GM13977 (cell line): Measurements from ENCODE around the gene SERPINA4.

ENCODE experiments used
- DNase-seq: peaks from one replicate; pipeline ENCODE4 v3.0.0; 2012; ENCODE audit warnings: low spot score
- CTCF ChIP-seq: IDR thresholded peaks from 2 replicates; pipeline ENCODE4 v1.5.1; 2012; ENCODE audit warnings: mild to moderate bottlenecking, control low read depth; ENCODE audit not compliant: insufficient read depth; ENCODE audit errors: extremely low read depth, missing control alignments
- in situ Hi-C: fragments of 300-500 bp; cut with MboI; formaldehyde crosslinking; loops from one replicate; pipeline ENCODE4 v1.12.0; 2022; ENCODE audit warnings: low sequenced_read_pairs, low pct_unique_long_range_greater_than_20kb, mixed read lengths, inconsistent platforms; ENCODE audit not compliant: unreplicated experiment

Gene SERPINA4

GRCh38 chr14:94547726-94548125 lies 13.5 kb upstream of the SERPINA4 start:
- in situ Hi-C loops: no loop called here
- DNase-seq: no peak
- TF ChIP-seq CTCF: no peak

- in situ Hi-C loops: no loop called here
- no peak for TF ChIP-seq CTCF
- no peak for DNase-seq
Measured at GRCh38 chr14:94548131-94548998, 12.9 kb upstream of the SERPINA4 start.

GRCh38 chr14:94548999-94549985 lies 11.9 kb upstream of the SERPINA4 start:
- DNase-seq: peak; percentile 68
- in situ Hi-C loops: no loop called here

GRCh38 chr14:94550041-94550440 lies 11.2 kb upstream of the SERPINA4 start:
- DNase-seq: no peak
- in situ Hi-C loops: no loop called here
- no peak for TF ChIP-seq CTCF

More at GRCh38 chr14:94548999-94549985, 11.9 kb upstream of the SERPINA4 start:
- TF ChIP-seq CTCF: peak; percentile 90

- no peak for DNase-seq
- in situ Hi-C loops: no loop called here
- no peak for TF ChIP-seq CTCF
Measured at GRCh38 chr14:94555991-94556390, 5.3 kb upstream of the SERPINA4 start.

GRCh38 chr14:94557327-94557726 lies 3.9 kb upstream of the SERPINA4 start:
- TF ChIP-seq CTCF: no peak
- in situ Hi-C loops: no loop called here
- DNase-seq: no peak
